Left kidney (tissue), 2 donors: ENCODE data around the gene TWIST2. TPM values are rescaled to one million over a fixed set of nuclear protein-coding genes. Genes with fewer than 3 reads are reported as not detected.

Experiments used
- DNase-seq: peaks from one replicate; pipeline ENCODE4 v3.0.0-alpha.2; 2013
- polyA plus RNA-seq: library from polyadenylated mRNA; unstranded; fragments of 120-200 nt; gene quantifications from one replicate; pipeline ENCODE4 v1.2.1, GENCODE V29; 2013; ENCODE audit not compliant: insufficient read length

TWIST2 gene
- polyA plus RNA-seq, 1 donor = 2.4 TPM

- DNase-seq = no peak
Measured at GRCh38 chr2:238905224-238905623, 57.3 kb downstream of the TWIST2 start.

GRCh38 chr2:238905644-238906043 is 57.8 kb downstream of the TWIST2 start:
- DNase-seq = no peak

GRCh38 chr2:238906254-238906935 is 58.5 kb downstream of the TWIST2 start:
- DNase-seq = no peak

- no peak for DNase-seq
Measured at GRCh38 chr2:238906936-238907716, 59.2 kb downstream of the TWIST2 start.

GRCh38 chr2:238907717-238908173 is 59.9 kb downstream of the TWIST2 start:
- no peak for DNase-seq

GRCh38 chr2:238908960-238909951 is 61.4 kb downstream of the TWIST2 start:
- DNase-seq = no peak

- DNase-seq = no peak
Measured at GRCh38 chr2:238910751-238911351, 63.0 kb downstream of the TWIST2 start.

GRCh38 chr2:238911376-238912227 is 63.7 kb downstream of the TWIST2 start:
- no peak for DNase-seq

GRCh38 chr2:238912228-238912915 is 64.5 kb downstream of the TWIST2 start:
- DNase-seq = no peak

- no peak for DNase-seq
Measured at GRCh38 chr2:238912916-238913875, 65.3 kb downstream of the TWIST2 start.

- no peak for DNase-seq
Measured at GRCh38 chr2:238913931-238914647, 66.2 kb downstream of the TWIST2 start.

- no peak for DNase-seq
Measured at GRCh38 chr2:238914648-238915015, 66.7 kb downstream of the TWIST2 start.

- DNase-seq = no peak
Measured at GRCh38 chr2:238915196-238915595, 67.3 kb downstream of the TWIST2 start.

GRCh38 chr2:238915596-238915995 is 67.7 kb downstream of the TWIST2 start:
- no peak for DNase-seq

- no peak for DNase-seq
Measured at GRCh38 chr2:238916176-238916874, 68.4 kb downstream of the TWIST2 start.

- DNase-seq = no peak
Measured at GRCh38 chr2:238916875-238917590, 69.1 kb downstream of the TWIST2 start.

- no peak for DNase-seq
Measured at GRCh38 chr2:238919307-238919706, 71.4 kb downstream of the TWIST2 start.
